Activated naive CD8-positive, alpha-beta T cell treated with anti-CD3 and anti-CD28 coated beads, Interleukin-2, amount 50 U/mL, for 24 hours (primary cell): Measurements from ENCODE around the gene FGD5.
A peak's percentile ranks its signal among the peaks of the same experiment; 100 is the strongest.

Source experiments
- ATAC-seq: fragments of 150-1000 bp; cut with Tn5 transposase; one replicate; pipeline ENCODE4 v1.10.0; 2021
- DNase-seq: peaks from one replicate; pipeline ENCODE4 v3.0.0; 2021
- H3K27ac Mint-ChIP-seq: one replicate; pipeline ENCODE4 v1.8.0; 2021; ENCODE audit warnings: mild to moderate bottlenecking, mixed read lengths
- H3K27me3 Mint-ChIP-seq: one replicate; pipeline ENCODE4 v1.8.0; 2021; ENCODE audit warnings: mixed read lengths
- H3K36me3 Mint-ChIP-seq: one replicate; pipeline ENCODE4 v1.8.0; 2021; ENCODE audit warnings: low read depth, mixed read lengths
- H3K4me1 Mint-ChIP-seq: one replicate; pipeline ENCODE4 v1.8.0; 2021; ENCODE audit warnings: mixed read lengths
- H3K4me3 Mint-ChIP-seq: one replicate; pipeline ENCODE4 v1.8.0; 2021; ENCODE audit warnings: mild to moderate bottlenecking, moderate library complexity, mixed read lengths
- H3K9me3 Mint-ChIP-seq: one replicate; pipeline ENCODE4 v1.8.0; 2021; ENCODE audit warnings: mixed read lengths

The FGD5 gene

GRCh38 chr3:14929310-14930074, 110.7 kb downstream of the FGD5 start:
- no peaks in the 10 kb centered on the region for H3K27me3 Mint-ChIP-seq
- H3K4me3 Mint-ChIP-seq: no peak overlapping the region
- ATAC-seq (no peak), DNase-seq (no peak)
- H3K36me3 Mint-ChIP-seq: no peaks in the 10 kb centered on the region
- H3K27ac Mint-ChIP-seq: no peak overlapping the region
- H3K9me3 Mint-ChIP-seq: no peaks in the 10 kb centered on the region
- H3K4me1 Mint-ChIP-seq: no peaks in the 10 kb centered on the region

- DNase-seq (no peak), ATAC-seq (no peak)
- no peaks in the 10 kb centered on the region for H3K36me3 Mint-ChIP-seq
- no peaks in the 10 kb centered on the region for H3K4me1 Mint-ChIP-seq
- no peaks in the 10 kb centered on the region for H3K27me3 Mint-ChIP-seq
- H3K9me3 Mint-ChIP-seq: no peaks in the 10 kb centered on the region
- H3K27ac Mint-ChIP-seq: no peak overlapping the region
- no peak overlapping the region for H3K4me3 Mint-ChIP-seq
Observed at GRCh38 chr3:14933820-14934425, 115.2 kb downstream of the FGD5 start.

GRCh38 chr3:14935592-14936345, 117.0 kb downstream of the FGD5 start:
- Mint-ChIP-seq H3K4me3 (no peak overlapping the region), H3K9me3 (no peaks in the 10 kb centered on the region), H3K4me1 (peaks cover under 1% of the 10 kb centered on the region), H3K36me3 (no peaks in the 10 kb centered on the region), H3K27me3 (no peaks in the 10 kb centered on the region), H3K27ac (no peak overlapping the region)
- no peak for DNase-seq
- no peak for ATAC-seq

GRCh38 chr3:14938954-14939353, 120.2 kb downstream of the FGD5 start:
- peaks cover 2% of the 10 kb centered on the region for H3K36me3 Mint-ChIP-seq
- peaks cover 6% of the 10 kb centered on the region for H3K4me1 Mint-ChIP-seq
- H3K9me3 Mint-ChIP-seq: no peaks in the 10 kb centered on the region
- ATAC-seq (no peak), DNase-seq (no peak)
- H3K4me3 Mint-ChIP-seq: no peak overlapping the region
- no peak overlapping the region for H3K27ac Mint-ChIP-seq
- H3K27me3 Mint-ChIP-seq: no peaks in the 10 kb centered on the region

- DNase-seq: no peak
Observed at GRCh38 chr3:14941871-14942270, 123.1 kb downstream of the FGD5 start.

DNA sequence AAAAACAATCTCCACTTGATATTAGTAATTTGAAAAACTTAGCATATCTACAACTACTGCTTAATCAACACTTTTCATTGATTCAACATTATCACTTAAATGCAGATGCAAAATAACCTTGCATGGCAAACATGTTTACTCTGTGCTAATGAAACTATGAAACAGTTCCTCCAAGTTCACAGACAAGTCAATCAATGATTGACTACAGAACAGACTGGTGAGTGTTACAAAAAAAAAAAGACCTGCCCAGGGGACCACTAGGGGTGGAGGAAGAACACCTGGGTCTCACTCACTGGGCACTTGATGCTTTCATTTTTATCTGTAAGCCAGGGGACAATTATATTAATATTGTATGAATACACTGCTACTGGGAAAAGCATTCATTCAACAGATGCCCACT, 124.3 kb downstream of the FGD5 start:
- no peak overlapping the region for H3K4me3 Mint-ChIP-seq
- no peak for DNase-seq
- peaks cover 22% of the 10 kb centered on the region for H3K36me3 Mint-ChIP-seq
- H3K9me3 Mint-ChIP-seq: no peaks in the 10 kb centered on the region
- no peak for ATAC-seq
- H3K4me1 Mint-ChIP-seq: peaks cover 23% of the 10 kb centered on the region
- no peaks in the 10 kb centered on the region for H3K27me3 Mint-ChIP-seq
- H3K27ac Mint-ChIP-seq: no peak overlapping the region

More at GRCh38 chr3:14941871-14942270, 123.1 kb downstream of the FGD5 start:
- no peak overlapping the region for H3K4me3 Mint-ChIP-seq
- H3K27ac Mint-ChIP-seq: no peak overlapping the region
- H3K36me3 Mint-ChIP-seq: peaks cover 22% of the 10 kb centered on the region
- ATAC-seq: no peak
- peaks cover 23% of the 10 kb centered on the region for H3K4me1 Mint-ChIP-seq
- no peaks in the 10 kb centered on the region for H3K9me3 Mint-ChIP-seq
- no peaks in the 10 kb centered on the region for H3K27me3 Mint-ChIP-seq

- peak overlapping the region; percentile 89 for H3K27ac Mint-ChIP-seq
- no peaks in the 10 kb centered on the region for H3K27me3 Mint-ChIP-seq
- DNase-seq (no peak), ATAC-seq (no peak)
- H3K4me1 Mint-ChIP-seq: peaks cover 40% of the 10 kb centered on the region
- peaks cover 22% of the 10 kb centered on the region for H3K36me3 Mint-ChIP-seq
- H3K4me3 Mint-ChIP-seq: peak overlapping the region; percentile 91
- H3K9me3 Mint-ChIP-seq: no peaks in the 10 kb centered on the region
Observed at GRCh38 chr3:14946236-14946635, 127.5 kb downstream of the FGD5 start.

DNA sequence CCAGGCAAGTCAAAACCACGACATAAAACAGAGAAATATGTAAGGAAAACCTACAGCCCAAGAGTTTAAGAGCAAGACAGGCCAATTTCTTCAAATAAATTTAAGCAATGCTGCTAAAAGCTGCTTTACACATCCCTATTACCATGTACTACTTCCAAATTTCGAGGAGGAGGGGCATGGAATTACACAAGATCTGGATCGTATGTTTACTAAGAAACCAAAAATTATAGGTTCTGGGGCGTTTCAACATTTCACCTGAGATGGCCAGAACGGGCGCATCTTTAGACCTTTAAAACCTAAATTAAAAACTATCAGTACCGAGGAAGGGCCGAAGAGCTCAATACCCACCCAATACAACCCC, 128.0 kb downstream of the FGD5 start:
- no peak for DNase-seq
- Mint-ChIP-seq H3K9me3 (no peaks in the 10 kb centered on the region), H3K4me3 (peak overlapping the region; percentile 91), H3K27me3 (no peaks in the 10 kb centered on the region), H3K36me3 (peaks cover 22% of the 10 kb centered on the region), H3K27ac (peak overlapping the region; percentile 89), H3K4me1 (peaks cover 39% of the 10 kb centered on the region)
- ATAC-seq: no peak

- Mint-ChIP-seq H3K4me3 (peak within 1 kb of the TSS; percentile 97), H3K36me3 (peaks cover 22% of the 10 kb centered on the region), H3K9me3 (no peaks in the 10 kb centered on the region), H3K27me3 (no peaks in the 10 kb centered on the region), H3K27ac (peak within 1 kb of the TSS; percentile 99), H3K4me1 (peaks cover 39% of the 10 kb centered on the region)
- DNase-seq: peak; percentile 89
- ATAC-seq: peak; percentile 71
Observed at GRCh38 chr3:14947100-14947885, 128.5 kb downstream of the FGD5 start, which contains the start of gene NR2C2. Gene NR2C2 (plus strand): TSS chr3:14947583. CDS start chr3:15003915, 56,332 bp downstream.

GRCh38 chr3:14947886-14948608, 129.3 kb downstream of the FGD5 start:
- DNase-seq (peak; percentile 95), ATAC-seq (peak; percentile 95)
- Mint-ChIP-seq H3K9me3 (no peaks in the 10 kb centered on the region), H3K27ac (peak overlapping the region; percentile 99), H3K4me3 (peak overlapping the region; percentile 97), H3K4me1 (peaks cover 44% of the 10 kb centered on the region), H3K36me3 (peaks cover 24% of the 10 kb centered on the region), H3K27me3 (no peaks in the 10 kb centered on the region)

DNA sequence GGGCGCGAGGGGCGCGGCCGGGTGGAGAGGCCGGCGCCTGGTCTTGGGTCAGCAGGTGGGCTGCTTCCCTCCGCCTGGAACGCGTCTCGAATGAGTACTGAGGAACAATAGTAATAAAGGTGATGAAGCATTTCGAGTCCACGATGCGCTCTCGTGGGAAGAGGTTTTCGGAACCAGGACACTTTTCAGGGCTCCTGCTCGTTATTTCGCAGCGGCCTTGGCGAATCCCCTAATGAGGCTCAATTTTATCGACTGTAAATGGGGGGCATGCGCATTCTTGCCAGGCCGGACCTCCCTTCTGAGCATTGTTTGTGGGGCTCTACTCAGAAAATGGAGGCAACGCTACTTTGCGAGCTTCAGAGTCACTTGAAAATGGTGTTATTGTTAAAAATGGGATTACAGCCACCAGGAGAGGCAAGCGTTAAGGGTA, 129.9 kb downstream of the FGD5 start:
- peak overlapping the region; percentile 97 for H3K4me3 Mint-ChIP-seq
- DNase-seq (no peak), ATAC-seq (no peak)
- H3K27ac Mint-ChIP-seq: peak overlapping the region; percentile 73
- peaks cover 24% of the 10 kb centered on the region for H3K36me3 Mint-ChIP-seq
- no peaks in the 10 kb centered on the region for H3K9me3 Mint-ChIP-seq
- H3K27me3 Mint-ChIP-seq: no peaks in the 10 kb centered on the region
- H3K4me1 Mint-ChIP-seq: peaks cover 44% of the 10 kb centered on the region

- no peak for DNase-seq
Observed at GRCh38 chr3:14949126-14949525, 130.4 kb downstream of the FGD5 start.

DNA sequence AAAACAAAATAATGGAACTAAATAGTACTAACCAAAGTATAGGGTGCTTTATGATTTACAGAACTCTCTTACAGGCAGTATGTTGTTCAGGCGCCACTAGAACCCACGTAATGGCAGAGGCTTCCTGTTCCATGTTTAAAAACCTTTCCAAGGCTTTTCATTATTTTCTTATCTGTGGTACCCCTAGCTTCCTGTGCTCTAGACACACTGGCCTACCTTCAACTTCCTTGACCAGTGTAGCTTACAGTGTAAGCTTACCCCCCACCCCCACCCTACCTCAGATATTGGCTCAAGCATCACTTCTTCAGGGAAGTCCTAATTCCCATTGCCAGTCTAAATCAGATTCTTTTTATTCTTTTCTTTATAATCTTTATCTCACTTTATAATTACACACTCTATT, 131.5 kb downstream of the FGD5 start:
- no peak overlapping the region for H3K27ac Mint-ChIP-seq
- H3K9me3 Mint-ChIP-seq: no peaks in the 10 kb centered on the region
- DNase-seq (no peak), ATAC-seq (no peak)
- H3K36me3 Mint-ChIP-seq: peaks cover 13% of the 10 kb centered on the region
- H3K4me3 Mint-ChIP-seq: no peak overlapping the region
- no peaks in the 10 kb centered on the region for H3K27me3 Mint-ChIP-seq
- peaks cover 48% of the 10 kb centered on the region for H3K4me1 Mint-ChIP-seq

More at GRCh38 chr3:14949126-14949525, 130.4 kb downstream of the FGD5 start:
- H3K36me3 Mint-ChIP-seq: peaks cover 20% of the 10 kb centered on the region
- no peaks in the 10 kb centered on the region for H3K9me3 Mint-ChIP-seq
- no peaks in the 10 kb centered on the region for H3K27me3 Mint-ChIP-seq
- ATAC-seq: no peak
- H3K4me1 Mint-ChIP-seq: peaks cover 44% of the 10 kb centered on the region
- H3K4me3 Mint-ChIP-seq: peak overlapping the region; percentile 97
- H3K27ac Mint-ChIP-seq: peak overlapping the region; percentile 73

DNA sequence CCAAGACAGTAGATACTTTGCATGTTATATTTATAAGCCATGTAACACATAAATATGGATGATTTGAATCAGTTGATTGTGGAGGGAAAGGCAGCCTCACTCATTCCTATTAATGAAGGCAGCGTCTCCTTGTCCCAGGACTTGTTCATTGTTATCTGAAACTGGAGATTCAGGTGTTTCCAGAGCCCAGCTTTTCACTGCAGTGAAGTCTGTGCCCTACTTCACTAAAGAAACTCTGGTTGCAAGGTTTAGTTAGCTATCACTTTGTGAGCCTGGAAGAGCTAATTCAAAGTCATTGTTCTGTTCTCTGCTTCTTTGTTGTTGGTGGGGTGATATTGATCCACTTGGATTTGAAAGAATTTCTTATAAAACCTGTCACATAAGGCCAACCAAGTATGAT, 138.4 kb downstream of the FGD5 start:
- no peak for DNase-seq
- peaks cover 20% of the 10 kb centered on the region for H3K36me3 Mint-ChIP-seq
- H3K4me1 Mint-ChIP-seq: peaks cover 58% of the 10 kb centered on the region
- no peak overlapping the region for H3K4me3 Mint-ChIP-seq
- ATAC-seq: no peak
- no peak overlapping the region for H3K27ac Mint-ChIP-seq
- H3K9me3 Mint-ChIP-seq: no peaks in the 10 kb centered on the region
- H3K27me3 Mint-ChIP-seq: no peaks in the 10 kb centered on the region
